ENCODE measurements around the gene HDGFL2. TPM values are rescaled to one million over a fixed set of nuclear protein-coding genes. Genes with fewer than 3 reads are reported as not detected.

The HDGFL2 gene
- total and polyA plus RNA-seq, 2 of the 8 experiments (the other 6 are each of a cell fraction or from before 2014, with no cell fraction given), result 31.1 to 106 TPM

GRCh38 chr19:4538601-4538954 is 66.5 kb downstream of the HDGFL2 start (continued):
- no peak for TF ChIP-seq CHD7 (IDR thresholded peaks at IDR 0.05; ENCODE audit: insufficient replicate concordance, low read length)
- TF ChIP-seq MAX (IDR thresholded peaks at IDR 0.05), result no peak
- no peak for TF ChIP-seq HDAC6 (IDR thresholded peaks at IDR 0.05; ENCODE audit: low read depth, low read length)
- TF ChIP-seq ATF3 (IDR thresholded peaks at IDR 0.05; ENCODE audit: insufficient read depth, low read depth, low read length), result no peak
- no peak for TF ChIP-seq PHF8 (conservative IDR thresholded peaks at IDR 0.05; ENCODE audit: low read depth, low read length)
- no peak for TF ChIP-seq BACH1 (IDR thresholded peaks at IDR 0.05; ENCODE audit: low read length)
- no peak for TF ChIP-seq RAD21 (IDR thresholded peaks at IDR 0.05 in 1 of 2, conservative IDR thresholded peaks at IDR 0.05 in 1 of 2; ENCODE audit: low read depth in 2 of 2, low read length in 2 of 2)
